Astrocyte (in vitro differentiated cells and primary cell): ENCODE results near the gene IL18RAP.

ENCODE experiments used
- CTCF ChIP-seq: IDR thresholded peaks from 2 replicates; pipeline ENCODE4 v1.5.1; 2011; ENCODE audit warnings: low read depth, mild to moderate bottlenecking, inconsistent platforms, low read length, moderate library complexity; ENCODE audit not compliant: insufficient read depth
- EZH2 ChIP-seq: IDR thresholded peaks from 2 replicates; pipeline ENCODE4 v1.6.1; 2012; ENCODE audit warnings: mild to moderate bottlenecking, low read length, inconsistent platforms; ENCODE audit not compliant: insufficient read depth

GRCh38 chr2:102428573-102428972 lies 5.6 kb downstream of the IL18RAP start:
- TF ChIP-seq CTCF (no peak), EZH2 (no peak)
